HG03432 (cell line): ENCODE results near the gene CNNM1.

Experiments
- ATAC-seq: cut with Tn5 transposase; IDR thresholded peaks from one replicate; pipeline ENCODE4 v1.9.1; 2021; ENCODE audit warnings: mild to moderate bottlenecking, moderate library complexity; ENCODE audit not compliant: unreplicated experiment

Gene CNNM1

DNA sequence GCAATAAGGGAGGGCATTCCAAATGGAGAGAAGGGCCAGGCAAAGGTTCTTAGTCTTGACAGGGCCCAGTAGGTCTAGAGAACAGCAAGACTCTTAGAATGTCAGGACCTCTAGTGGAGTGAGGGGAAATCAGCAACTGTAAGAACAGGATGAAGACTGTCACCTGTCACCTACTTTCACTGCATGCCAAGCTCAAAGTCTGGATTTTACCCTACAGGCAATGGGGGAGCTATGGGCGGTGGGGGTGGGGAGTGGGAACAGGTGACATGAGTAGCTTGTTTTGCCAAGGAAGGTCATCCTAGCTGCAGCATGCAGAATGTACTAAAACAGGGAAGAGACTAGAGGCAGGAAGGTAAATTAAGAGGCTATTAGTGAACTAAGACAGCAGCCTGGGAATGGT lies 82.9 kb downstream of the CNNM1 start:
- no peak for ATAC-seq

DNA sequence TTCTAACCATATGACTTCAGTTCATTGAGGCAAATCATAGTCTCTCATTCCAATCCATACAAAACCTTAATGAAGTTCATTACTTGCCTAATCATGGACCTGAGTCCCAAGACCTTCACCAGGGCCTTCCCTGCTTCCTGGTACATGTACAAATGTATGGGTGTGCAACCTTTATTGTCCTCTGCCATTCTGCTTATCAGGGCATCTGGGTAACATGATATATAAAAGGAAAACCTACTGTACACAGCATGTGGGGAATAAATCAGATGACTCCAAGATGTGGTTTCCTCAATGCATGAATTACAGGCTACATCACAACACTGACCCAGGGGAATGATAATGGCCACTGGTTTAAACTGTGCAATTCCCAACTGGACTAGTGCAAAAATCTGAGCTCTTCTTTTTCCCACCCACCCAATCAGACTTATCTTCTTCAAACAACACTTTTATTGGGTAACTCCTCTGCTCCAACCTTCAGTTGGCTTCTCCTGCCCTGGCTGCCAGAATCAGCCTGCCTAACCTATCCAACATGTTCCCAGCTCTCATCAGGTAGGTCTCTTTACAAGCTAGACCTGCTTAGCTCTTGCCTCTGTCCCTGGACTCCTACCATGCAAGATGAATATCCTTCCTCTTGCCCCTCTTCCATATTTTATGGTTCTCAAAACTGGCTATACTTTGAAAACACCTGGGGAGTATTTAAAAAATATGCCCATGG lies 89.9 kb downstream of the CNNM1 start:
- ATAC-seq, result no peak

DNA sequence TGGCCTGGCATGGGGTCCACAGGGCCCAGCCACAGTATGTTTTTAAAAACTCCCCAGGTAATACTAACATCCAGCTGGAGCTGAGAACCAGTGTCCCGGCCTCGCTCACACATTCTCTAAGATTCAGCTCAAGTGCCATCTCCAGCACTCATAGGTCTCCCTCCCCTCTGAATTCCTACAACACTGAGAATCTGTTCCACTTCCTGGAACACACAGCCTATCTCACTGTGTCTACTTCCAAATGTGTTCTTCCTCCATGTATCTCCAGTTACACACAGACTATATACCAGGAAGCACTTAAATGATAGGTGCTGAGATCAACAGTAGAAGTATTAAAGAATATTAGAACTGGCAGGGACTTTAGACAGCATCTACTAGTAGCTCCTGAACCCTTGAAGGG lies 90.5 kb downstream of the CNNM1 start:
- no peak for ATAC-seq

DNA sequence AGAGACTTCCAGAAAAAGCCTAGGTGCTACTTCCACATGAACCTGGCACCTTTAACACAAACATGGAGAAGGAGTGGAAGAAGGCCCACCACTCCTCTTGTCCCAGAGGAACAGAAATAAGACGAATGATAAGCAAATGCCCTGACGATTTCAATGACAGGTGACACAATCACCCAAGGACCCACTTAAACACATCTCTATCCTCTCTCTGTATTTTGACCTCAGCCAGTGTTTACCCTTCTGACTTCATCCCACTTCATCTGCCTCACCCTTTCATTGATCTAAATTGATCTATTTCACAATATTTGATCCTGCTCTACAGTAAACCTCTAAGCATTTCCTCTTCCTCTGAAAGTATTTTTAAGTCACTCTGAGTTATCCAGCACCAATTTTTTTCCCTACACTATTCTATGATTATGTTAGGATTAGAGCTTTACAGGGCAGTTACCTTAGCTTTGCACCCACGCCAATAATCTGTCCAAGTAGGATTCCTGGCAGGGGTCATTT lies 92.1 kb downstream of the CNNM1 start:
- ATAC-seq, result no peak

DNA sequence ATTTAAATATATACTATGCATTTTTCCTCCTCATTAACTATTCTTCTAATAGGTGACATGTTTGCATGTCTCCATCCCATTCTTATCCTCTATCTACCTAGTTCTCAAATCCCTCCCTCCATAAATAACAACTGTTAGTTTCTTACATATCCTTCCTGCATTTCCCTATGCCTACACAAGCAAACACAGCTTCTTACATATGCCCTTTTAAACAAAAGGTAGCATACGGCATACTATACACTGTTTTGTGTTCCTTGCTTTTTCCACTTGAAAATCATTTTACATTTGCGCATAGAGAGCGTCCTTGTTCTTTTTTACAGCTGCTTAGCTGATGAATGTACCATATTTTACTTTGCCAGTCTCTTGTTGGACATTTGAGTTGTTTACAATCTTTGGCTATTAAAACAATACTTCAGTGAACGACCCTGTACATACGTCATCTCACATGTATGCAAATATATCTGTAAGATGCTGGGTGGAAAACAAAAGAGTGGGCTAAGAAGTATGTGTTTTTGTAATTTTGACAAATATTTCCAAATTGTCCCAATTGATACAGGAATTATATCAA lies 93.5 kb downstream of the CNNM1 start:
- ATAC-seq, result no peak

DNA sequence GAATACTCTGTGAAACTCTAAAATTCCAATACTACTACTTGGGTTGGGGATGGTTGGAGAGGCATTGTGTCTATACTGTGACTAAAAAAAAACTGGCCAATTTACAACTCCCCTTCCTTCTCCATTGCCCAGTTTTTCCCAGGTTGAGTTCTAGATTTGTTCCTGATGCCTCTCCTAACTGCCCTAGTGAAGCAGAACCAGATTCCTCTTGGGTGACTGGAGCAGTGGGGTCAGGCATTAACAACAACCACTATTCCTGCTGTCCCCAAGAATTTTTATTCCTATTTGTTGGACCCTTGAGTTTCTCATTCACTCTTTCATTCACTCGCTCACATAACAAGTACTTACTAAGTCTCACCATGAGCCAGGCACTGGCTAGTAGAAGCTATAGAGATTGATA lies 95.5 kb downstream of the CNNM1 start:
- no peak for ATAC-seq

DNA sequence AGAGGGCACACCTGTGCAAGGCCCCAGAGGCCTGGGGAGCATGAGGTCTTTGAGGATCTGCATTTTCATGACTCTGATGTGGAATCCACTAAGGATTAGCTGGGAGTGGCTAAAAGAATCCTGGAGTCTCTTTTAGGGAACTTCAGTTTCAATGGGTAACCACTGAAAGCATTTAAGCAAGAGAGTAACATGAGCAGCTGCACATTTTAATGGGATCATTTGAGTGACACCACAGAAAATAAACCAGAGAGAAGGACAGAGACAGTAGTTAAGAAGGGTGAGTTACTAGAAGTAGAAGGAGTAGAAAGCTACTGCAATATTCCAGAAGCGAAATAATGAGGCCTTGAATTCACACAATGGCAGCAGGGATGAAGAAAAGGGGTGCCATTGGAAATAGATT lies 96.0 kb downstream of the CNNM1 start:
- no peak for ATAC-seq

DNA sequence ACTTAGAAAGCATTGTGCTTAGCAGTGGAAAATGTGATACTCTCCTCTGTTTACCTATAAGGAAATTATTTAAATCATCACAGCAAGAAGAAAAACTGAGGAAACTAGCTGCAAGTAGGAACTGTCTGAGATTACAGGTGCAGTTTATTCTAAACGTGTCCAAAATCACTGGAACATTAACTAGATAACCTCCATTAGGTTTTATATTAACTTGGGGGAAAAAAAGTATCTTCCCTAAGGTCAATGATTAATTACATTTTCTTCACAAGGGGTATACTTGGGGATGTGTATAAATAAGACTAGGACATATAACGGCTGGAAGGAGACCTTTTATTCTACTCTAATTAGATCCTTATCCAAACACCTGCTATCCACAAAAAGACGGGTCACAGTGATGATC lies 97.5 kb downstream of the CNNM1 start:
- no peak for ATAC-seq

DNA sequence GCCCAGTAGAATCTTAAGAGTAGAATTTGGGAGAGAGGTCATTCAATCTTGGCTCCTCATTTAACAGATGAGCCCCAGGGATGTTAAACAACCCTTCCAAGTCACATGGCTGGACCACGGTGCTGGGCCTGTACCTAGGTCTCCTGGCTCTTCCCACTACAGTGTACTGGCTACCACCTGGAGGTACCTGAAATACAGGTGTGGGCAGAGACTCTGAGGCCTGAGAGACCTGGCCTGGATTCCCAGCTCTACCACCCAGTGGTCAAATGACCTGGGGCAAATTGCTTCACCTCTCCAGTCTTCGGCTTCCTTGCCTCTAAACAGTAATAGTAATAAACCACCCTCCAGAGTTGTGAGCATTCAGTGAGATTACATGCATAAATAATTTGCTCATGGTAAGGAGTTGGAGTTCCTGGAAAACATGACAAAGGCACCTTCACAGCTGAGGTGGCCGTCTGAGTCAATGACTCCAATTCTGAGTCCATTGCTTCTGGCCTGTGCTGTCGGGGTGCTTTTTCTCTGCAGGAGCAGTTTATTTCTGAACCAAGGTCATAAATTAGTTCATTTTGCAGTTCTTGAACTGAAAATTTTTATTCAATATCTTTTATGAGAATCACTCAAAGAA lies 98.5 kb downstream of the CNNM1 start:
- ATAC-seq, result no peak

DNA sequence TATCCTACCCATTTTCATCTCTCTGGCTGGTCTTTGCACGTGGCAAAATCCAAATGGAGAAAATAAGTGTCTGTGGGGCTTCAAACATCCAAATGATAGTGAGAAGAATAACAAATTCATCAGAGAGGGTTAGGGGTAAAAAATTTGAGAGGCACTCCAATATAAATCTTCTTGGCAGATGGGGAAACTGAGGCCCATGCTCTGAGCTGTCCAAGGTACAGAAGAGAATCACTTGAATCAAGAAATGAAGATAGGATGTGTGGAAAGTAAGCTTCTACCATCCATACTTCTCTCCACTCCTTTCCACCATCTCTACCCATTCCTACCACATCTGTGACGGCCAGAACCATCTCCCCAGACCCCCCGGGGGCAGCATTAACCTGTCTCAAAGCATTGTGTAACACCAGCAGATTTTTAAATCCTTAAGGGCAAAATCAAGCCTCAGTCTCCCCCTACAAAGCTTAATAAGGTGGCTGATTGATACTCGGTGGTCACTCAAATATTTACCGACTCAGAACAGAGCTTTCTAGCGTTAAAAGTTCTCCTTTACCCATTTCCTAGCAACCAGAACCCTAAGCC lies 100.5 kb downstream of the CNNM1 start:
- ATAC-seq, result no peak

DNA sequence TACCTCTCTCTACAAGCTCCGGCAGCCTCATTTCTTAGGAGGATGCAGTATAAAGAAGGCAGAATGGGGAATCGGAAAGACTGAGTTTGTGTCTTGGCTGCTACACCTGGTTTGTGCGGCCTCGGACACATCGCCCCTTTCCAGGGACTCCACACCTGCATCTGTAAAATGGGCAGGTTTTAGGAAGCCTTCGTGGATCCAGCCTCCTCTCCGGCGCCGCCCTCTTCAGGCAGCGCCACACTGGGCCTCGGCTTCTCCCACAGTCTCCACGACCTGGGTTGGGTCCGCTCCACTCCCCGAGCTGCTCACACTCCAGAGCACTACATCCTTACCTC lies 100.9 kb downstream of the CNNM1 start:
- peak; percentile 19 for ATAC-seq

DNA sequence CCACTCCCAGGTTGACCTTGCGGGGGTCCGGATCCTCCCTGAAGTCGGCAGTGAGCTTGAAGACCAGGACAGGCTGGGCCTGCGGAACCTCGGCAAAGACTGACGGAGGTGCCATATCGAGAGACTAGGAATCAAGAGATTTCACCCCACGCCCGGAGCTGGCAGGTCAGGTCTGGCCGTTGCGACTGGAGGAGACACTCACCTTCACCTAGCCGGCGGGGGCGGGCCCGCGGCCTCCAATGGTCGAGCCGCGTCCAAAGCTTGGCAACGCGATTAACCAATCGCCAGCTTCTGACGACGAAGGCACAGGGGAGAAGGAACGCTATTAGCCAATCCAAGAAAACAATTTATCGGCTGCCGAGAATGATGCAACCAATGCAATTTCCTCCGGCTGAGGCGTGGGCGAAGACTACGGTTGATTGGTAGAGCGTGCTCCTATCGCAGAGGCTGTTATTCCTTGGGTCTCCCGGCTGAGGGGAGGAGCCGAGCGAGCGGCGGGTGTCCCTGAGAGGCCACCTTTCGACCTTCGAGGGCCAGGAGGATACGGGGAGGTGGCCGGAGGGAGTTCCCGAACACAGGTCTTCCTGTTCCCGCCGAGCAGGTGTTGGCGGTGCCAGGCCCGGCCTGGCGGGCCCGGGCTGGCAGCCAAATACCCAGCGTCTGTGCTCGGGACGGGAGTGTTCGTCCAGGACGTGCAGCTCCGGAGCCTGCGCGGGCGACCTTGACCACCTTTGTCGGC lies 101.5 kb downstream of the CNNM1 start, which contains the start of gene GOT1:
Gene GOT1 (minus strand): TSS at position 174 of the 739 bp plus-strand sequence. CDS start 59 bp downstream, at position 115.
- peak; percentile 96 for ATAC-seq

DNA sequence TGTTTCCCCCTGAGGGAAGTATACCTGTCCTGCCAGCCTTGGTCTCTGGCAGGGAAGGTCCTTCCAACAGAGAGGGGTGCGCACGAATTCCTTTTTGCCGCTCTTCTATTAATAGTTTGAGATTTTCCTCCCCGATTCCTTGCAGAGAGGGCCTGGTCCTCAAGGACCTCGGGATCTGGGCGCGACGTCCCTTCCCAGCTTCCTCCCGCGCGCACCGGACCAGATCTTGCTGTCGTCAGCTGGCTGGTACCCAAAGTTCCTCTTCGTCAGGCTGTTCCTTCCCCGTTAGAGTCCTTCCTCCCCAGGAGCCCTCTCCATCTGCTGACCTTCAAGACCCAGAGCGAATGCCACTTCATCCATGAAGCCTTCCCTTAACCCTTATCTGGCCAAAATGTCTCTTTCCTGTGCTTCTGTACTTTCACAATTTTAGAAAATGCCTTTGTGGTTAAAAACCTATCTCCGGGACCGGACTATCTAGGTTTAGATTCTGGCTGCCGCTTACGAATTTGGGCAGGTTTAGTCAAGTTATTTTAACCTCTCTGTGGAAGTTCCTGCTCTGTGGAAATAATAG lies 102.1 kb downstream of the CNNM1 start:
- ATAC-seq, result peak; percentile 6

DNA sequence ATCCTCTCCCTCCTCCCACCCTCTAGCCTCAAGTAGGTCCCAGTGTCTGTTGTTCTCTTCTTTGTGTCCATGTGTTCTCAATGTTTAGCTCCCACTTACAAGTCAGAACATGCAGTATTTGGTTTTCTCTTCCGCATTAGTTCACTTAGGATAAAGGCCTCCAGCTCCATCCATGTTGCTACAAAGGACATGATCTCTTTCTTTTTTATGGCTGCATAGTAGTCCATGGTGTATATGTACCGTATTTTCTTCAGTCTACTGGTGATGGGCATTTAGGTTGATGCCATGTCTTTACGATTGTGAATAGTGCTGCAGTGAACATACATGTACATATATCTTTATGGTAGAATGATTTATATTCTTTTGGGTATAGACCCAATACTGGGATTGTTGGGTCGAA lies 102.9 kb downstream of the CNNM1 start:
- ATAC-seq, result no peak

DNA sequence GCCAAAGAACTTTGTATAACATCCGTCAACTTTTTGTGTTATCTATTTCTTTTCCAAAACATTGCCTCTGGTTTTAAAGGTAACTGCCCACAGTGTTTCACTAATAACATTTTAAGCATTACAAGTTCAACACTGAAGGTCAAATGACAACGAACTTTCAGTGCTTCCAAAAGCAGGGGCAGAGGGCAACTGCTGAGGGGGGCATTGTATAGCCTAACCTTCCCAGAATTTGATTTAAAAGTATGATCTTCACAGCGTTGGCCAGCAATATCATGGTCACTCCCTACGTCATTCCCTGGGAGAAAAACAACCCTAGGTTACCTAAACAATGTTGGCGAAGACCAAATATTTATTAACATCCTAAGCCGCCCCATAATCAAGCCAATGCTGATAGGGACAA lies 103.7 kb downstream of the CNNM1 start:
- no peak for ATAC-seq

DNA sequence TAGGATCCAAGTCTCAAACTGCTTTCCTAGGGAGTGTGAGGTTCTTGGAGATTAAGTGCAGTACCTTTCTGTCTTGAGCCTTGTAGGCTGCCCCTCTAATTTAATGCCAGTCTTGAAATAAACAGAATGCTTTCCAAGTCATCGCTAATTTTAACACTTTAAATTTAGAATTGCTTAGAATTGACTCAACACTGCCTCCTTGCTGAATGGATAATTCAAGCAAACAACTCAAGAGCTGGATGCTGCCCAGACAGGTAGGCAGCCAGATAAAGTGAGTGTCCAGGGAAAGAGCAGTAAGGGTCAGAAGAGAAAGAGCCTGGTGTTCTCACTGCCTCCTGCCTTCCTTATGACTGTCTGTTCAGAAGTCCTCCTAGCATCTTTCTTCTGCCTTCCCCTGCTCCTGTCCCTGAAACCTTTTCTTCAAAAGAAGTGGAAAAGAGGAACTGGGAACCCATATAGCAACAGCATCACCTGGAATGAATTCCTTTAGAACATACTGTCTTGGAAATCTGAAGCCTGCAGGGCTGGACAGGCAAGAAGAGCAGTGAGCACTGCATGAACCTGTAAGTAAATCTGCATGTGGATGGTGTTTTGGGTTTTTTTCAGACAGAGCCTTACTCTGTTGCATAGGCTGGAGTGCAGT lies 104.3 kb downstream of the CNNM1 start:
- ATAC-seq, result no peak

DNA sequence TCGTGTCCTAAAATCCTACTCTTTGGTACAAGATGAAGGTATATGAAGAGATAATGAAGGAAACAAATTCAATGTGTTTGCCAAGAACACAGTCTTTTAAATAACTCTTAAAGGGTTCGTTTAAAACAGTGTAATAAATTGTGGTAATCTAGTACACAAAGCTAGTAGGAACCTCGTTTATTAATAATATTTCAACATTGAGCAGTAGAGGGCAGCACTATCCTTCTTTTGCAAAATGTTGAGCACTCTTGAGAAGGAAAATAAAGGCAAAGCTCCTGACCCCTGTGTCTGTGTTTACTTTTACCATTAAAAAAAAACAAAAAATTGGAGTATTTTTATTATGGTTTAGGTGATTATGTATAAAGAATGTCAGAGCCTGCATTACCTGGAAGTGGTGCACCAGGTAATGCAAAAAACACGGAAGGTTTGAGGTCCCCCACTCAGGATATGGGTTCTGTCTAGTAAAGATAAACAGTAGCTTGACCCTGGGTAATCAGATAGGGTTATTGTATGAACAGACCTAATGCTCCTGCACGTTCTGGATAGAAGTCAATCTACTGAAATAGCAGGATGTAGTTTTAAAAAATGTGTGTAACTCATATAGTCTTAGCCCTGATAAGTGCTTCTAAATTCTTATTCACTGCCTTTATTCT lies 107.0 kb downstream of the CNNM1 start:
- ATAC-seq, result peak; percentile 64

DNA sequence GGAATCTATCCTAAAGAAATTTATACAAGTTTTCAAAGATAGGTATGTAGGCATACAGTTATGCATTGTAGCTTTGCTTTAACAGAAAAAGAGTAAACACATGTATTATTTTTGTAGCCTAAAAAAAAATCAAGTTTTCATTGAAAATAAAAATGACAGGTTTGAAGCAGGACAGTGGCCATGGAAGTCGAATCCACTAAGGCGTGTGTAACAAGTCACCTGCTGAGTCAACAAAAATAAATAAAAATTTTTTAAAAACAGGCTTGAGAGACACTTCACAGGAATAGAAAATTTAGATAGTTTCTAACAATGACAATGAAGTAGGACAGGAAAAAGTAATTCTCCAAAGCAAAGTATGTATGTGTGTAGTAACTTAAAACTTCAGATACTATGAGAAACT lies 109.7 kb downstream of the CNNM1 start:
- ATAC-seq, result no peak

DNA sequence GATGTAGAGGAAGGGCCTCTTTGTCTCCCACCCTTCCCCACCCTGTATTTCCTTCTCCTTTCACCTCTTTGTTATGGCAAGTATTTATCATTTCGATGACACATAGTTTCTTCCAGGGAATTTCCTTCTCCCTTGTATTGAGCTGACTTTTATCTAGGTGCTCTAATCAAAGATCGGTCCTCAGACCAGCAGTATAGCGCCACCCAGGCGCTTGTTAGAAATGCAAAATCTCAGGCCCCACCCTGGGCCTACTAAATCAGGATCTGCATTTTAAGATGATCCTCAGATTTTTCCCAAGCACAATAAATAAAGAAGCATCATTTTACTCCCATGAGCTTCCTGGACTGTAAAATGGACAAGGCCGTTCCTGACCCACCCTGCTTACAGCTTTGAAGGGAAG lies 113.2 kb downstream of the CNNM1 start:
- ATAC-seq, result no peak

DNA sequence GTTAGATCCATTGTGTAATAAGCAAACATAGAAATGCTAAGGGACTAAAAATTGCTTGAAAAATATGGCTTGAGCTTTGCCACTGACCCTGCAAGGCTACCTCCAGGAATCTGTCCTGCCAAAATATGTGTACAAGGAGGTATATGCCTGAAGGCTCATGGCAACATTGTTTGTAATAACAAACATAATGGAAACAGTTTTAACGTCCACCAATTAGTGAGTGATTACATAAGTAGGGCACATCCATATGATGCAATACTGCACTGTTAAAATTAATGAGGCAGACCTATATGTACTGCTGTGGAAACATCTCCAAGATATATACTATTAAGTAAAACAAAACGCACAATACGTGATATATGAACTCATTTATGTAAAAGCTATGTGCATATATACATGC lies 114.3 kb downstream of the CNNM1 start:
- ATAC-seq, result no peak
